GDM1 (cell line): ENCODE data around the gene NAV2.
"Not testable (repeated sequence)": the region's sequence is repeated elsewhere in the genome, so short reads cannot be mapped to it uniquely, and the experiment has no call there.

Experiments used
- DNase-seq: peaks from one replicate; lab custom pipeline; 2025; lab: John Stamatoyannopoulos, UW

NAV2 gene

GRCh38 chr11:20058749-20059458 is 346.3 kb downstream of the NAV2 start:
- no peak for DNase-seq

GRCh38 chr11:20059587-20060021 is 347.0 kb downstream of the NAV2 start:
- DNase-seq, result no peak

DNA sequence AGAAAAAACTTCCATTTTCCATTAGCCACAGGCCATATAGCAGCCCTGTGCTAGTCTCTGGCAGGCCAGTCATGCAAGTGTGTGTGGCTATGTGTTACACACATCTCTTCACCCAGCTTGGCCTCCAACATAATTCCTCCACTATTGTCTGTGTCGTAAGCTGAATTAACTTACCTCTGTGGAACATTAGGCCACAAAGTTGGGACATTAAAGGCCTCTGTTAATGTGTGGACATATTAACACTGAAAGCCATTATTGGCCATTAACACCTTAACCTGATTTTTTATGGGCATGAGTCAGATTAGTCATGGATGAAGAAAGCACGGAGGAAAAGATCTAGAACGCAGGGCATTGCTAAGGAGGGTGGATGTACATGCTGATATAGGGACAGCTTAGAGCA is 347.5 kb downstream of the NAV2 start:
- no peak for DNase-seq

- no peak for DNase-seq
Observed at GRCh38 chr11:20060647-20061205, 348.1 kb downstream of the NAV2 start.

- no peak for DNase-seq
Observed at GRCh38 chr11:20061776-20062175, 349.1 kb downstream of the NAV2 start.

DNA sequence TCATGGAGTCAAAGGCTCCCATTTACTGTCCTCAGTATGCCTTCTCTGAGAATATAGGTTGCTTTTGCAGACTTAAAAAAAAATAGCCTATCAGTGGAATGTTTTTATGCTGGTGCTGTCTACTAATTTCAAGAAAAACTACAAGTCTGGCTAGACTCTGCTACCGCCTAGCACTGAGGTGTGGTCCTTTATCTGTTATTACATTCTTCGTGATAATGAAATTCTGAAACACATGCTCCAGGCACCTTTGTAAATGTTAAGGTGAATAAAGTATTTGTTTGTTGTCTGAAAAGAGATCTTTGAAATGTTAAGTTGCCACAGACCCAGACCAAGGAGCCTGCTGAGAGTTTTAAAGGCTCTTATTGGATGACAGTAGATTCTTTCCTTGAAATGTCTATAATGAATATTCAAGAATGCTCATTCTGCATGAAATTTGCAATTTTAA is 352.3 kb downstream of the NAV2 start:
- no peak for DNase-seq

GRCh38 chr11:20065406-20065805 is 352.8 kb downstream of the NAV2 start:
- no peak for DNase-seq

DNA sequence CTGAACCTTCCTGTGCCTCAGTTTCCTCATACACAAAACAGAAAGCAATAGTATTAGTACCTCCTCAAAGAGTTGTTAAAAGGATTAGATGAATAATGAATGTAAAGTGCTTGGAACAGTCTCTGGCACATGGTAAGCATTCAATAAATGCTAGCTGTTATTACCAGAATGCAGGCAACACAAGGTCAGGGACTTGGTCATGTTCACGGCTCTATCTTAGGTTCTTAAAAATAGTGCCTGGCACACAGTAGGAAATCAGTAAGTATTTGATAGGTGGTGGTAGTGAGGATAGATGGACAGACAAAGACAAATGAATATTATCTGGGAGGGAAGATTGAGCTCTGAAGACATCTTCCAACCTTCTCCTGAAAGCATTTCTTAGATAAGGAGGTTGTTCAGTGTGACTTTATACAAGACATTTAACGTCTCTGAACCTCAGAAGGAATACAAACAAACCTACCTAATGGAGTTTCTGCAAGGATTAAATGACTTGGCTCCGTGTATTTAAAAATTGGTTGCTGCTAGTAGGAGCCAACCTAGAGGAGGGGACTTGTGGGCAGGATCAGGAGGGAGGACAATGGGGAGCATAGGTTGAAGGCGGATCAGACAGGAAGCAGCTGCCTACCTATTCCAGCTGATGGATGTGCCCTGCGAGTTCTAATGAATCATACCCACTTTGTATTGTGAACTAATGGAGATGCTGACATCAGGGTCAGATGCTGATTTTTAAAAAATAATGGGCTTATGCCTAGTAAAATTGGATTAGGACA is 353.6 kb downstream of the NAV2 start:
- DNase-seq, result no peak

- no peak for DNase-seq
Observed at GRCh38 chr11:20066783-20067156, 354.1 kb downstream of the NAV2 start.

- no peak for DNase-seq
Observed at GRCh38 chr11:20067665-20068064, 355.0 kb downstream of the NAV2 start.

- DNase-seq, result no peak
Observed at GRCh38 chr11:20068691-20069090, 356.1 kb downstream of the NAV2 start.

GRCh38 chr11:20070459-20070858 is 357.8 kb downstream of the NAV2 start:
- DNase-seq, result no peak

- no peak for DNase-seq
Observed at GRCh38 chr11:20075627-20076026, 363.0 kb downstream of the NAV2 start.

DNA sequence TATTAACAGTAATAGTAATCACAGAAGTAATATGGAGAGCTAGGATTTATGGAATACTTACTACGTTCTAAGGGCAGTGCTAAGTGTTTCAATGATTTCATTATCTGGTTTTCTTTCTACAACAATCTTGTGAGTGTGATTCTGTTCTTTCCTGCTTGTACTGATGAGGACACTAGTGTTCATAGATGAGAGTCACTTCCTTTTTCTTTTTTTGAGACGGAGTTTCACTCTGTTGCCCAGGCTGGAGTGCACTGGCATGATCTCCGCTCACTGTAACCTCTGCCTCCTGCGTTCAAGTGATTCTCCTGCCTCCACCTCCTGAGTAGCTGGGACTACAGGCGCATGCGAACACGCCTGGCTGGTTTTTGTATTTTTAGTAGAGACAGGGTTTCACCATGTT is 366.2 kb downstream of the NAV2 start:
- DNase-seq, result no peak

DNA sequence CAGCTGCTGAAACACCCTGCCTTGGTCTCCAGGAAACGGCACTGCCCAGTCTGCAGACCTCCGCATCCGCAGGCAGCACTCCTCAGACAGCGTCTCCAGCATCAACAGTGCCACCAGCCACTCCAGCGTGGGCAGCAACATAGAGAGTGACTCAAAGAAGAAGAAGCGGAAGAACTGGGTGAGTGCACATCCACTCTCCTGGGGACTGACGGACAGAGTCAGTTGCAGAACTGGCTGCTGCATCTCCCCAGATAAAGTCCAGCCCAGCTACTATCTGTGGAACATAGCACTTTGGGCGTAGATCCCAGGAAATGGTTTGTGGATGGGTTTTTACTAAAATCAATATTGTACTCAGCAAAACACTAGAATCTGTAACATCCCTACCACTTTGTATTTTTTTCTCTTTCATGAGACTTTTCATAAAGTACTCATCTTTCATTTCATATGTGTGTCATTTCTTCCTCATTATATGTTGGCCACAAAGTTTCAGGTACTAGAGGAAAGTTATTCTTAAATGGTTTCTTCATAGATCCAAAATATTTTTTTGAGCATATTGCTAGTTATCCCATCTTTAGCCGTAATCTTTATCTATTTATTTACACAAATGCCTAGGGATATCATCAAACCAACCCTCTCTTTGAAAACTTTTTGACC is 367.5 kb downstream of the NAV2 start:
- DNase-seq, result no peak

DNA sequence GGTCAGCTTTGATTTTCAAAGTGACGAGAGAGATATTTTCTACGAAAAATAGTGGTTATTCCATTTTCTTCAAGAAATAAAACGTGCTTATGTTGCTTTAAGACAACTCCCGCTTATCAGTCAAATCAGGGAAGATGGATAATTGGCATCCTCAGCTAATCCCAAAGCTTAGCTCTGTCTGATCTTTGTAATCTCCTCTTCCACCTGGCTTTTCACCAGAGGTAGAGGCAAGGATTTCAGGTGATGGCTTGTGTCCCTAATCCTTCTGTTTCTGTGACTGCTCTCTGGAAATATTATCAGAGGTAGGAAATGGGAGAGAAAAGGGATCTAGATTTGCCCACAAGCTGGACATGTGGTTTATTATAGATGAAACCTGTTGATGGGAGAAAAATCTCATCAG is 368.7 kb downstream of the NAV2 start:
- DNase-seq, result no peak

DNA sequence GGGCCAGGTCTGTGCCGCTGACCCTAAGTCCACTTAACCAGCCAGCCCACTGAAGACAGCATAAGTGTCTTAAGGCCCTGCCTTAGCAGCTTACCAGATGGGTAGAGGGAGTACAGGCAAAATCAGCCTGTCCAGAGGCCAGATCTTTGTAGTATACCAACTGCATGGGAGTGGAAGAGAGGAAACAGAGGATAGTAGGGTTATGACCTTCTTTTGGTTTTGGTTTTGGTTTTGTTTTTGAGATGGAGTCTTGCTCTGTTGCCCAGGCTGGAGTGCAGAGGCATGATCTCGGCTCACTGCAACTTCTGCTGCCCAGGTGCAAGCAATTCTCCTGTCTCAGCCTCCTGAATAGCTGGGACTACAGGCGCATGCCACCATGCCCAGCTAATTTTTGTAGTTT is 371.2 kb downstream of the NAV2 start:
- not testable (repeated sequence) for DNase-seq

DNA sequence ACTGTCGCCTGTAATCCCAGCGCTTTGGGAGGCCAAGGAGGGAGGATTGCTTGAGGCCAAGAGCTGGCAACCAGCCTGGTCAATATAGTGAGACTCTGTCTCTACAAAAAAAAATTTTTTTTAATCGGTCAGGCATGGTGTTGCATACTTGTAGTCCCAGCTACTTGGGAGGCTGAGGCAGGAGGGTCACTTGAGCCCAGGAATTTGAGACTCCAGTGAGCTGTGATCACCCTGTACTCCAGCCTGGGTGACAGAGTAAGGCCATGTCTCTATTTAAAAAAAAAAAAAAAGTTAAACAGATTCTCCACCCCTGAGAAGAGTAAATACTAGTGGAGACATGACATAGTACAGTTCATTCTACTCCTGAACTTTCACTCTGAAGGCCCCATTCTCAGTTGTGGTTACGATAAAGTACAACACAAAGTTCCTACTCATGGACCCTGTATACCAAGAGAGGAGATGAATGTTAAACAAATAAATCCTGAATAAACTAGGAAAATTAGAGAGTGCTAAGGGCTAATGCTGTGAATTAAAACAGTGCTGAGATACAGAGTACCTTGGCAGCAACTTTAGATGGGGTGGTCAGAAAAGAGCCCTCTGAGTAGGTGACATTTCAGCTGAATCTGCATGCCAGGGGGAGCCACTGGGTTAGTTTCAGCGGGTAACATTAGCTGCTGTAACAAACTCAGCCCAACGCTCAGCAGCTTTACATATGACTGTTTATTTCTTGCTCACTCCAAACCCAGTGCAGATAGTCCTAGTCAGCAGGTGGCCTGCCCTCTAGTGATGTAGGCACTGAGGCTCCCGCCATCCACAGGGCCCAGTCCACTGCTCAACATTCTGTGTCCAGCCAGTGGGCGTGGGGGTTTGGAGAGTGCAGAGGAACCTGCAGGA is 372.5 kb downstream of the NAV2 start:
- no peak for DNase-seq

DNA sequence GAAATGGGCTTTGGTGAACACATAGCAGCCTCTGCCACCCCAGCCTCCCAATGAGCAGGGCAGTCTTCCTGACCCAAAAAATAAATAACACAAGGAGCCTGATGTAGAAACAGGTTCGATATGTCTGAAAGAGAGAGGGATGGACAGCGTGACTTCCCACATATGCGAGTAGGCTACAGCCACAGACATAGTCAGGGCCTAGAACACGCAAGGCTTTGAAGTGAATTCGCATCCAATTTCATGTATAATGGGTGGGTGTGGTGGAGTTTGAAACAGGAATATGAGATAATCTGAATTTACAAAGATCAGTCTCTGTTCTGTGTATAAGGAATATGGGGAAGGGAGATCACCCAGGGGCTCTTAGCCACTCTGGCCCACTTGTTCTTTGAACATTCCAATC is 373.3 kb downstream of the NAV2 start:
- no peak for DNase-seq

DNA sequence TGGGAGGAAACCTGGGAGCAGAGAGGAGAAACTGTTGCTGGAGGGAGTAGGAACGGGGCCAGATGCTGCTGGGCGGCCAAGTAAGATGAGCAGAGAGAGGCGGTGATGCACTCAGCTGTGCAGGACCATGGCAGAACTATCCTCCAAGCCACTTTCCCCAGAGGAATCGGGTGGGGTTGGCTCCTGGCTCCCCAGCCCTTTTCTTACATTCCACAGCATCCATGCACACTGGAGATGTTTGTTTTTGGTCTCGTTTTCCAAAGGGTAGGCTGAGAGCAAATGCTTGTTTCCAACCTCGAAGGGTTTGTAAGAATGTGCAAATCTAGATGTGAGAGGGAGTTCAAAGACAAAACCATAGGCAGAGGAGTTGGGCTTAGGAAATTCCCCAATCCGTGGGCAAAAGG is 374.5 kb downstream of the NAV2 start:
- no peak for DNase-seq

DNA sequence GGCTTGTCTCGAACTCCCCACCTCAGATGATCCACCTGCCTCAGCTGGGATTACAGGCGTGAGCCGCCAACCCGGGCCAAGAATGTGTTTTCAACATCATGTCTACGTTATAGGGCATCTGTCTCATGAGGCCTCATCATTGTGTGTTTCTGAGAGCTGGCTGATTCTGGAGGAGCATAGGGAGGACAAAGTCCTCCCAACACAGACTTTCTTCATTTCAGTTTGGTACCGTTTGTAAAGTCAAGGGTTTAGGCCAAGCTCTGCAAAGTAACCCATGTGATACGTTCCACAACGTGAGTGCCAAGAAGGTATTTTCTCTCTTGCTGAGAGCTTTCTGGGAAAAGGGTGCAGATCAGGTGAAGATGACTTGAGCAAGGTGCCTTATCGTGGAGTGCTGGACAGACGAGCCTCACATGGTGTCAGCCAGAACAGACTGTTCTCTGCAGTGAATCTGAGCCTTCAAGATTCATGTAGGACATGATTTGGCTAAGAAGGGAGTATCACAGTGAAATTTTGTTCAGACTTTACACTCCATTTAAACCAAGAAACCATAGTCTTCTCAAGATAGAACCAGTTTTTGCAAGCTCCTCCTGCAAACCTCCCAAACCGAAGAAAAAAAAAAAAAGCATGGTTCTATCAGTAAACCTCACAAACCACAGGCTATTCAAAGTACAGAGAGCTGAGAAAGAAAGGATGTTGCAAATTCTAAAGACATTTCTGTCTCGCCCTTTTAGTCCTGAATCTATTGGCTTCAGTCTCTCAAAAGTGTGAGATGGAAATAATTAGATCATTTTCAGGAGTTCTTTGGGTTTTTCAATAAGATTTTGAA is 376.0 kb downstream of the NAV2 start:
- DNase-seq, result no peak
